Measurements from ENCODE around the gene PTER.

Gene PTER, protein sequence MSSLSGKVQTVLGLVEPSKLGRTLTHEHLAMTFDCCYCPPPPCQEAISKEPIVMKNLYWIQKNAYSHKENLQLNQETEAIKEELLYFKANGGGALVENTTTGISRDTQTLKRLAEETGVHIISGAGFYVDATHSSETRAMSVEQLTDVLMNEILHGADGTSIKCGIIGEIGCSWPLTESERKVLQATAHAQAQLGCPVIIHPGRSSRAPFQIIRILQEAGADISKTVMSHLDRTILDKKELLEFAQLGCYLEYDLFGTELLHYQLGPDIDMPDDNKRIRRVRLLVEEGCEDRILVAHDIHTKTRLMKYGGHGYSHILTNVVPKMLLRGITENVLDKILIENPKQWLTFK

DNA sequence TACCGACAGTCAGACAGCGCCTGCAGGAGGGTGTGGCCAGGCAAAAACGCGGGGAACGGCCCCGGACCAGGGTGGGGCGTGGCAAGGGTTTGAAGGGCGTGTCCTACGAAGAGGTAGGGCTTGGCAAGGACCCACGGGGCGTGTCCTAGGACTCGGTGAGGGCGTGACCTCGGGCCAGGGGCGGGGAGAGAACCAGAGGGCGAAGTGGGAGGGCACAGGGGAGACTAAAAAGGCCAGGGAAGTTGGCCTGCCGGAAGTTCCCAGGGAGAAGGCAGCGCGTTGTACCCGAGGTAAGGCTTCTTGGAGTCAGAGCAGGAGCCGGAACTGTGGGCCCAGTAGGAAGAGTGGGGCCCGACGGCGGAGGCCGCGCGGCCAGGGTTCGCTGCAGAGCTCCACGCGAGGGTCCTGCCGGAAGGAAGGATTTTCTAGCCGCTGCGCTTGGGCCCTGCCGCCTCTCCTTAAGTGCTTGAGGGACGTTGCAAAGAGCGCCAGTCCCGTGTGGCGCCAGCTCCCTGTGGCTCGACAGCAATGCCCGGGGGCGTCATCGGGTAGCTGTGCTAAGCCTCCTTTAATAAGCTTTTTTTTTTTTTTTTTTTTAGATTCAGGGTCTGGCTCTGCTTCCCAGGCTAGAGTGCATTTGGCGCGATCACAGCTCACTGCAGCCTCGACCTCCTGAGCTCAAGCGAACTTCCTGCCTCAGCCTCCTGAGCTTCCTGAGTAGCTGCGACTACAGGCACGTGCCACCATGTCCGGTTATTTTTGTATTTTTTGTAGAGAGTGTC, at the start of gene PTER:
TSS of gene PTER (plus strand) at position 253 of the 782 bp plus-strand sequence. CDS start 47,375 bp downstream, outside the sequence.
- DNase-seq (ENCODE audit: low read depth) = peak; percentile 99

DNA sequence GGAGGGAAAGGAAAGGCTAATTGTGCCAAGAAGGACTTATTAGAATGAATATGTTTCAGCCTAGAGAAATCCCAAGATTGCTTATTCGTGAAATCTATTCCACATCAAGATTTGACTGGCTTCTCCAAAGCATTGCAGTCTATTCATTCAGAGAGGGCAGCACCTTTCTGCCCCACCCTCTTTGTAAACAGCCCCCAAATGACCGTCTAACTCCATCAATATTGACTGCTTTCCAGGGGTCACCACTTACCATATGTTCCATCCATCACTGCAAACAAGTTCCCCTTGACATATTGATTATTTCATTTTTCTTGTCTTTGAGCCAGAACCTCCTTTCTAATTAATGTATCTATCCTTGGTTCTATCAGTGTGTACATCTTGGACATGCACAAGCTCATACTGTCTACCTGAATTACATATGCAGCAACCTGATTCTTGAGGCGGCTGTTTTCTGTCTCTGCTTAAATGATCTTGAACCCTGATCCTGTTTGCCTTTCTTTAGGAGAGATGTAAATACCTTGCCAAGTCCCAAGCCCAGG, 44.2 kb upstream of the PTER start:
- DNase-seq (ENCODE audit: low read depth) = no peak

DNA sequence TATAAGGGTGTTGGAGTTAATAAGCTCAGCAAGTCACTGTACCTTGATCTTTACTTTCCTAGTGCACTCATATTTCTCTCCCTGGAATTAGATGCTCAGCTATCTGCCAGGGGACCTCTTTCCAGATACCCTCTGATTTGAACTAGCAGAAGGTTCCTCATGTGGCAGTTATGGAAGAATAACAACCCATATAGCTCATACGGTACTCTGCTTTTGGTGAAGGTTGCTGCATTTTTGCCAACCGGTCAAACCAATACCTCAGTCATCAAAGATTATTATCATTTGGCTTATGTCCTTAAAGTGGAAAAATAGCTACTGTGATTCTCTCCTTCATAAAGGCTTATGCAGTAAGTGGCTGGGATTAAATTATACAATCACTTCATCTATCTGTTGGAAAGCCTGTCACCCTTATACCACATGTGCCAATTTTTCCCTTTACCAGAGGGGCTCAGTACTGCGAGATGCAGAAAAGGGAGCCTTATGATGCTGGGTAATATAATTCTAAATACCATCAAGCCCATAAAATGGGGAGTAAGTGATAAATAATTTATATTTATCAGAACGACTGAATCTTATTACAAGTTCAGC, 43.4 kb upstream of the PTER start:
- no peak for DNase-seq (ENCODE audit: low read depth)

GRCh38 chr10:16401416-16401815, 35.4 kb upstream of the PTER start:
- DNase-seq (ENCODE audit: low read depth) = no peak

DNA sequence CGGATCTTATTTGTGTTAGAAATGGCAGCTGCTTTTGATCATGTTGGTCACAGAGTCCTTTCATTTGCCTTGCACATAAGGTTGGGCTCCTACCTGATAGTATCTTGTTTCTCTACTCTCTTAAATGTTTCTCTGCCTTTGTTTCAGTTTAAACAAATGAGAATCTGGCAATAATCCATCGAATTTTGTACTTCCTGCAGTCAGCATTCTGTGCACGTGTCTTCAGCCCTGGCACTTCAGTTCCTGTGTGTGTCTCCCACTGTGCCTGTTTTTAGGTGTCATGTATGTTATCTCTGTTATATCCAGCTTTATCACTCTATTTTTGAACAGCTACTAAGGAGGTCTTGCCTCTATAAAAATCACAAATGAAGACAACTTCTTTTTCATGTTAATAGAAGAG, 28.4 kb upstream of the PTER start:
- DNase-seq (ENCODE audit: low read depth) = no peak

- DNase-seq (ENCODE audit: low read depth) = no peak
Measured at GRCh38 chr10:16417341-16417740, 19.5 kb upstream of the PTER start.

DNA sequence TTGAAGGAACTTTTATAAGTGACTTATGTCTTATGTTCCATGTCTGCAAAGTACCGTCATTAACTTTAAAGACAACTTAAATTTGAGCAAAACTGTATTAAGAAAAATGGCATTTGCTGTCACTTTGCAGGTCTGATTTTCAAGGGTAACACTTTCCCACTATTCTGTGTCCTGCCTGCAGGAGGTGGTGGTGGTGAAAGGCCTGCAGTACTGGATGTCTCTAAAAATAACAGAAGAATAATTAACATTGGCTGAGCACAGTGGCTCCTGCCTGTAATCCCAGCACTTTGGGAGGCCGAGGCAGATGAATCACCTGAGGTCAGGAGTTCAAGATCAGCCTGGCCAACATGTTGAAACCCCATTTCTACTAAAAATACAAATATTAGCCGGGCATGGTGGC, 13.2 kb upstream of the PTER start:
- DNase-seq (ENCODE audit: low read depth) = no peak

- DNase-seq (ENCODE audit: low read depth) = no peak
Measured at GRCh38 chr10:16425449-16425848, 11.4 kb upstream of the PTER start.

- no peak for DNase-seq (ENCODE audit: low read depth)
Measured at GRCh38 chr10:16429539-16429938, 7.3 kb upstream of the PTER start.

DNA sequence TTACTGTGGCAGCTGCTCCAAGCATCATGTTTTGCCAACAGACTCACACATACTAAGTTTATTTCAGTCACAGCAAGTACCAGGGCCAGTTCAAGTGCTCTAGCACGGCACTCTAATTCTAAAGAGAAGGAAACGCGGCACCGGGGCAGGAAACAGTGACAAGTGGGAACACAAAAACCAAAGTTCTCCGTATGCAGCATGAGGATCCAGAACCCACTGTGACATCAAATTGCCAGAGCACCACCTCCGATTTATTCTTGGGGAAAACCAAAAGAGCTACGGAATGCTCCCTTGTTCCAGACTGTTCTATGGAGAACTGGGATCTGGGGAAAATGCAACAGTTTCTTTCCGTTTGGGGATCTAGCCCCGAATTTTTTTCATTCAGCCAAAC, 448 bp upstream of the PTER start:
- peak; percentile 7 for DNase-seq (ENCODE audit: low read depth)

GRCh38 chr10:16437540-16437894, 707 bp downstream of the PTER start:
- no peak for DNase-seq (ENCODE audit: low read depth)

GRCh38 chr10:16439295-16439694, 2.5 kb downstream of the PTER start:
- DNase-seq (ENCODE audit: low read depth) = no peak

- DNase-seq (ENCODE audit: low read depth) = no peak
Measured at GRCh38 chr10:16440396-16441133, 3.8 kb downstream of the PTER start.

DNA sequence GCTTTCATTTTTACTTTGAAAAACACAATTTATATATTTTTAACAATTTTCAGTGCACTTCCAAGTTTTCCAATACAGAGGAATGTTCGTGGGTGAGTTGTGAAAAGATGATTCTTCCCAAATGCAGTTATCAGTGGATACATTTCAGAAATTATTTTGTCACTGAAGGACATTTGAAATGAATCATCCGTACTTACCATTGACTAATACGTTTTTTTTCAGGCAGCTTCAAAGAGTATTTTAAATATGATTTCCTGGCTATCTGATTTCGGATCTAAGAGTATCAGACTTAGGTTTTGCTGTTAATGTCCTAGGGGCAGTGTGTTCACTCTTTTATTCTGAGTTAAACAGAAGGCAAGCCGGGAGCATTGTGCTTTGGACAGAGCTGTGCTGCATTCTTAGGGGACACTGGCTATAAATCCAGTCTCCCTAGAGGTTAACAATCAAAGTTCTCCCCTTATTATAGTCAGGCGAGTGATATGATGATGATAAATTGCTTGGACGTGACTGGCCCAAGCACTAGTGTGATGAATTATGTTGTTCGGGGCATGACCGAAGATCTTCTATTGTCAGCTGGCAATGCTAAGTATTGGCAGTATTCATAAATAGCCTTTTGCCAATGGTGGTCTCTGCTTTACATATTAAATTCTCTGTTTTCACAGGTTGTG, 4.5 kb downstream of the PTER start:
- DNase-seq (ENCODE audit: low read depth) = no peak

DNA sequence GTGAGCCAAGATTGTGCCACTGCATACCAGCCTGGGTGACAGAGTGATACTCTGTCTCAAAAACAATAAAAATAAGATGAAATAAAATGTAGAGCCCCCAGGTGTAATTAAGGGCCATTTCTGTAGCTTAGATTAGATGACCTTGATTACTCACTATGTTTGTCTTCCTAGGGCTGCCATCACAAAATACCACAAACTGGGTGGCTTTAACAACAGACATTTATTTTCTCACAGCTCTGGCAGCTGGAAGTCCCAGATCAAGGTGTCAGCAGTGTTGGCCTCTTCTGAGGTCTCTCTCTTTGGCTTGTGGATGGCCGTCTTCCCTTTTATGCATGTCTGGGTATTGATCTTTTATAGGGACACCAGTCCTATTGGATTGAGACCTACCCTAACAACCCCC, 6.1 kb downstream of the PTER start:
- DNase-seq (ENCODE audit: low read depth) = no peak

DNA sequence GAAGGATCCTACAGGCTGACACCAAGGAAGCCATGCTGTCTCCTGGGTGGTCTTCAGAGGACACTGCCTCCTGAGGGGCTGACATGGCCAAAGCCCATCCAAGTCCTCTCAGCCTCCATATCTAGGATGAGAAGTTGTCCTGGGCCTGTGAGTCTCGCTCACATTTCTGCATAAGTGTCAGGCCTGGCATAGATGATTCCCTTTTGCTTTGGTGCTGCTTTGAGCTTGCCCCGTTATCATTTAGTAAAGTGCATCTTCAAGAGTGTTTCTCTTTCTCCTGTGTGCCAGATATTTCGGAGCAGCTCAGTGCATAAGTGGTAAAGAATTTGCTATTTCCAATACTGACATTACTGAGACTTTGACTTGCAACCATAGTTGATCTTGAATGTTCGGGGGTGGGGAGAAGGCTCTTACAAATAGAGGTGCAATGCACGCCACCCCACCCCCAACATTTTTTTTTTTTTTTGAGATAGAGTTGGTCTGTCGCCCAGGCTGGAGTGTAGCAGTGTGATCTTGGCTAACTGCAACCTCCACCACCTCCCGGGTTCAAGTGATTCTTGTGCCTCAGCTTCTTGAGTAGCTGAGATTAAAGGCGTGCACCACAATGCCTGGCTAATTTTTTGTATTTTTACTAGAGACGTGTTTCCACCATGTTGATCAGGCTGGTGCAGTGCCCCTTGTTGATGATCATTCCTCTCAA, 9.1 kb downstream of the PTER start:
- DNase-seq (ENCODE audit: low read depth) = no peak

GRCh38 chr10:16449454-16449853, 12.6 kb downstream of the PTER start:
- DNase-seq (ENCODE audit: low read depth) = no peak

GRCh38 chr10:16458166-16458955, 21.6 kb downstream of the PTER start:
- DNase-seq (ENCODE audit: low read depth) = no peak

- no peak for DNase-seq (ENCODE audit: low read depth)
Measured at GRCh38 chr10:16459423-16459939, 22.7 kb downstream of the PTER start.

DNA sequence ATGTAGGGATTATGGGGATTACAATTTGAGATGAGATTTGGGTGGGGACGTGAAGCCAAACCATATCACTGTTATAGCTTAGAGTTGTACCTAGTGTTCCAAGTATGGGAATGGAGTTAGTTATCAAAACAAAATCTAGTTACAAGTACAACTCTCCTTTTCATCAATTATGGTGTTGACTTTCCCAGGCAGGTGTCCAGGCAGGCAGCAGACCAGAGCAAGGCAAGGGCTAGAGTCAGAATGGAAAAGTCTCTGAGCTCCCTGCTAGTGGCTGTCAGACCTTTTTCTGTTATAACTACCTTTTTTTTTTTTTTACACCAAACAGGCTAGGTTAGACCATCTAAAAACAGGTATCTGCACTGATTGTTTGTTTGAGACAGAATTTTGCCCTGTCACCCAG, 29.2 kb downstream of the PTER start:
- no peak for DNase-seq (ENCODE audit: low read depth)

Measured in stimulated activated CD8-positive, alpha-beta memory T cell treated with anti-CD3 and anti-CD28 coated beads, Interleukin-7, amount 100 ng/mL, for 24 hours (primary cell).